ENCODE results near the gene CHADL. TPM values are rescaled to one million over a fixed set of nuclear protein-coding genes. Genes with fewer than 3 reads are reported as not detected.

Gene CHADL
- total and polyA plus RNA-seq, 9 of the 15 experiments (the other 6 are each of a cell fraction or from before 2014, with no cell fraction given) = not detected

GRCh38 chr22:41285820-41286638 is 45.3 kb upstream of the CHADL start, which contains the start of gene RANGAP1 (continued):
- TF ChIP-seq KLF10 (CRISPR knock-in tag; IDR thresholded peaks at IDR 0.05) (no peak), ZFP91 (CRISPR knock-in tag; IDR thresholded peaks at IDR 0.05) (no peak), FOXP4 (CRISPR knock-in tag; IDR thresholded peaks at IDR 0.05; ENCODE audit: borderline replicate concordance) (0 out of 2 replicates have a peak, but pooled peaks have one; percentile 42), CHD4 (IDR thresholded peaks at IDR 0.05; ENCODE audit: insufficient read depth, insufficient replicate concordance, low read depth, low read length, poor library complexity, severe bottlenecking) (no peak), HNRNPUL1 (IDR thresholded peaks at IDR 0.05; ENCODE audit: low read length) (no peak), MEIS2 (IDR thresholded peaks at IDR 0.05; ENCODE audit: partially characterized antibody) (no peak), ETV6 (IDR thresholded peaks at IDR 0.05; ENCODE audit: borderline replicate concordance in 1 of 2, low read depth in 2 of 2, low read length in 1 of 2) (no peak), ETV6 (CRISPR knock-in tag; IDR thresholded peaks at IDR 0.05; ENCODE audit: borderline replicate concordance) (no peak), ZNF318 (IDR thresholded peaks at IDR 0.05; ENCODE audit: borderline replicate concordance in 1 of 2, low read depth in 1 of 2) (no peak), MAFF (IDR thresholded peaks at IDR 0.05; ENCODE audit: low read length) (no peak), HMGN3 (IDR thresholded peaks at IDR 0.05; ENCODE audit: borderline replicate concordance, extremely low read depth, insufficient read length, low read depth, low read length) (peak; percentile 76), ZNF263 (CRISPR knock-in tag; IDR thresholded peaks at IDR 0.05; ENCODE audit: borderline replicate concordance) (peak; percentile 86), NONO (IDR thresholded peaks at IDR 0.05; ENCODE audit: low read depth in 2 of 2, low read length in 1 of 2) (no peak)
